NCI-H146 treated with DMSO at 0.1 percent for 48 hours (cell line): ENCODE results near the gene PRRG4.
A peak's percentile ranks its signal among the peaks of the same experiment; 100 is the strongest.
"Not testable (repeated sequence)": the region's sequence is repeated elsewhere in the genome, so short reads cannot be mapped to it uniquely, and the experiment has no call there.

Source experiments
- DNase-seq: peaks from one replicate; lab custom pipeline; 2025; ENCODE audit not compliant: unreplicated experiment; lab: John Stamatoyannopoulos, UW

The PRRG4 gene

DNA sequence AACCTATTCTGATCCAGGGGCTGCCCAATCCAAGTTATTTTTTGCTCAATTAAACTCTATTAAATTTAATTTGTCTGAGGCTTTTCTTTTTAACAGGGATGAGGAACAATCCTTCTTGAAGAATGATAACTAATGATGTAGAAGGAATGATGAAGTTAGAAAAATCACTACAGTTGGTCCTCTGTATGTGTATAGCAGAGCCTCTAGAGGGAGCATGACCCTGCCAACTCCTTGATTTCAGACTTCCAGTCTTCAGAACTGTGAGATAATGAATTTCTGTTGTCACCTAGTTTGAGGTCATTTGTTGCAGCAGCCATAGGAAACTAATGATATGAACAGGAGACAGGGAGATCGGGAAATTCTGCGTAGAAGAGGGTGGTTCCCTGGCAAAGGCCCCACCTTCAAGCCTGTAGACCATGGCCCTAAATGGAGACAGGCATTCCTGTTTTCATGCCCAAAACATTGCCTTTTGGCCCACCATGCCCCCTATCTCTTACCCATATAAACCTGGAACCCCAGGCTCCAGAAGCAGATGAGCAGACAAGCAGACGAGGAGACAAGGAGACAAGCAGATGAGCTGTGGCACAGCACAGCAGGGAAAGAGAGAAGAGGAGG lies 55.1 kb downstream of the PRRG4 start:
- no peak for DNase-seq

DNA sequence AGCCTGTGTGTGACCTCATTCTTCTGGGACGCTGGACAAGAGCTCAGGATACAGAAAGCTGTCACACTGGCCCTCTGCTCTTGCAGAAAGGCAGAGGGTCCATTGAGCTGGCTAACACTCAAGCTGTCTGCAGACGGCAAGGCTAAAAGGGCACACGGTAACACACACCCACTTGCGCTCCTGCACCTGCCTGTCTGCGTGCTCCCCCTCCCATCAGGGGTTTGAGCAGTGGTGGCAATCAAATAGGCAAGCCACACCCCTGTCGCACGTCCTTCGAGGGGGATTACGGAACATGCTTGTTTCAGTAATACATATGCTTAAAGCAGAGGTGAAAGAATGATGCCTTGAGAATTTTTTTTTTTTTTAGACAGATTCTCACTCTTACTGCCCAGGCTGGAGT lies 55.8 kb downstream of the PRRG4 start:
- DNase-seq: peak; percentile 5

DNA sequence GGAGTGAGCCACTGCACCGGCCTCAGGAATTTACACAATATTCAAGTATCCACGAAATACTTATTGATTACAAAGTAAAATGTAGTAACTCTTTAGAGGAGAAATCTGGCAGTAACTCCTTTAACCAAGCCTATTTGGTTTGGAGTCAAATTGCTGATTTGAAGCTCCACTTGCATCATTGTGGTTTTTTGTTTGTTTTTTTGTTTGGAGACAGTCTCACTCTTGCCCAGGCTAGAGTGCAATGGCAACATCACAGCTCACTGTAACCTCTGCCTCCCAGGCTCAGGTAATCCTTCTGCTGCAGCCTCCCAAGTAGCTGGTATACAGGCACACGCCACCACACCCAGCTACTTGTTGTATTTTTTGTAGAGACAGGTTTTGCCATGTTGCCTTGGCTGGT lies 56.5 kb downstream of the PRRG4 start:
- no peak for DNase-seq

DNA sequence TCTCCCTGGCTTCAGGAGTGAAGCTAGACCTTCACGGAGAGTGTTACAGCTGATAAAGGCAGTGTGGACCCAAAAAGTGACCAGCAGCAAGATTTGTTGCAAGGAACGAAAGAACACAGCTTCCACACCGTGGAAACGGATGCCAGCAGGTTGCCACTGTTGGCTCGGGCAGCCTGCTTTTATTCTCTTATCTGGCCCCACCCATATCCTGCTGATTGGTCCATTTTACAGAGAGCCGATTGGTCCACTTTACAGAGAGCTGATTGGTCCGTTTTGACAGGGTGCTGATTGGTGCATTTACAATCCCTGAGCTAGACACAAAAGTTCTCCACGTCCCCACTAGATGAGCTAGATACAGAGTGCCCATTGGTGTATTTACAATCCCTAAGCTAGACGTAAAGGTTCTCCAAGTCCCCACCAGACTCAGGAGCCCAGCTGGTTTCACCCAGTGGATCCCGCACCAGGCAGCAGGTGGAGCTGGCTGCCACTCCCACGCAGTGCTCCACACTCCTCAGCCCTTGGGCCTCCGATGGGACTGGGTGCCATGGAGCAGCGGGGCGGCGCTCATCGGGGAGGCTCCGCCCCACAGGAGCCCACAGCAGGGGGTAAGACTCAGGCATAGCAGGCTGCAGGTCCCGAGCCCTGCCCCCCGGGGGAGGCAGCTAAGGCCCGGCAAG lies 58.1 kb downstream of the PRRG4 start:
- DNase-seq: not testable (repeated sequence)

DNA sequence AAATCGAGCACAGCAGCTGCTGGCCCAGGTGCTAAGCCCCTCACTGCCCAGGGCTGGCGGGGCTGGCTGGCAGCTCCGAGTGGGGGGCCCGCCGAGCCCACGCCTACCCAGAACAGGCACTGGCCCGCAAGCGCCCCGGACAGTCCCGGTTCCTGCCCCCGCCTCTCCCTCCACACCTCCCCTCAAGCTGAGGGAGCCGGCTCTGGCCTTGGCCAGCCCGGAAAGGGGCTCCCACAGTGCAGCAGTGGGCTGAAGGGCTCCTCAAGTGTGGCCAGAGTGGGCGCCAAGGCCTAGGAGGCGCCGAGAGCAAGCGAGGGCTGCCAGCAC lies 58.6 kb downstream of the PRRG4 start:
- DNase-seq: not testable (repeated sequence)

DNA sequence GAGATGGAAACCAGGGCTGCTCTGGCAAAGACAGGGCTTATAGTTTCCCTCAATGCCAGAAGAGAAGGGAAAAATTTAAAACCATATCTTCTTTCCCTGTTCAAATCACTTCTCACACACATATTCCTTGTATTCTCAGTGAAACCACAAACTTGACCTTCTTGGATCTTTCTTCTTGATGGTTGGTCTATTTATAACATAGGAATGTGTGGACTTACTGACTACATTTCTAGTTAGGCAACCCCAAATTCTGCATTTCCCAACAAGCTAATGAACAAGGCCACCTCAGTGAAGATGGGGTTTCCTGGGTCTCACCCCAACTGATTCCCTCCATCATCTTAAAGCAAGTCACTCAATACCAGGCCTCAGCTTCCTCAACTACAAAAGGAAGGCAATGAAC lies 59.1 kb downstream of the PRRG4 start:
- no peak for DNase-seq

DNA sequence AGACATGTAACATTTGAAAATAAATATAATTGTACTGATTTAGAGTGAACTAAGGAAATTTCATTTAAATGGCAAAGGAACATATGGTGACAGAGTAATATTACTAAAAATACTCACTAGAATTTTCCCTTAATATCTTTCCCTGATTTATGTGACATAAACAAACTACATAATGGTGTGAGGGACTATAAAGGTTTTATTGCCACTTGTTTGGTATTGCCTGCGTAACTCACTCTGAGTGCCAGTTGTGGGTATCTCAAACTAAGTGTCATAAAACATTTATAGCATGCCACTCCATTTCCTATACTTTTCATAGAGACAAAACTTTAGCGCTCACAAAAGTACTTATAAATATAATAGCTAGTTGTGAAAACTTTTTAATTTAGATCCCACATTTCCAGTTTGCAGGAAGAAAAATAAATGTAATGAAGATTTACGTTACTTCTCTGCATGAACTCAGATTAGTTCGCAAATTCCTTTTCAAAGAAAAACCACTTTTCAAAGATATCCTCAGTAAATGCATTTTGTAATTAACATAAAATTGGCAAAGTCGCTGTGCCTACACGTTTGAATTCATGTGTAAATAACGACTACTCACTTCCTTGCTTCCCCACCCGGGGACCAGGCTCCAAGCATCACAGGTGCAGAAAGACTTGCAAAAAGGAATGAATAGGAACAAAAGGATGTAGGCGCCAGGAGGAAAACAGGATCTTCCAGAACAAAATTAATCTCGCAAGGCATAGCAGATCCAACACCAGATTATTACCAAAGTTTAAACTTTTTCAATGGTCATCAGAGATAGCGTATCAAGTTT lies 61.3 kb downstream of the PRRG4 start:
- DNase-seq: peak; percentile 80

DNA sequence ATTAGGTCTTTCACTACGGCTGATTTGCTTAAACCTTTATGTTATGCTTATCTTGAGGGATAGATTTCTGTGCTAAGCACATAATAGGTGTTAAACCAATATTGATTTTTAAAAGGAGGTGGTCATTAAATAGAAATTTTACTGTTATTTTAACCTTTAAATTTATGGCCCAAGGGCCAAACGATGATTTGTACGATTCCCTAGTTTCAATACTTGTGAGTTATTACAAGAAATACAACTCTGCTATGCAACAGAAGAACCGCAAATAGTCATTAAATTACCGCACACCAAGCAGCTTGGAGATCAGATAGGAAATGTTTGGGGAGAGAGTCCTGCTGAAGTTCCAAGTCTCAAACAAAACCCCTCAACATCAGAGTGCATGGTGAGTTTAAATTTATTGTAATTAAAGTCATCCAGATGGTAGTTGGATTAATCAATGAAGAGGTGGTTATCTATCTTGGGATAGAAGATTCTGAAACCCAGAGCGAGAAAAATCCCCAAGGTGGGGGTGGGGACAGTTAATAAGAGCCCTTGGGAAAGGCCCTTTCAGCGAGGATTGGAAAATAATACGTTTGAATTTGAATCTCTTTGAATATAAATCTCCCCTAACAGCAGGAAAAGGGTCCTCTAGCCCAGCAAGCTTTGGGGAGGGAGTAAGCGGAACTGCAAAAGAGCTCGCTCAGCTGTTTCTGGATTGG lies 62.1 kb downstream of the PRRG4 start:
- DNase-seq: peak; percentile 80

DNA sequence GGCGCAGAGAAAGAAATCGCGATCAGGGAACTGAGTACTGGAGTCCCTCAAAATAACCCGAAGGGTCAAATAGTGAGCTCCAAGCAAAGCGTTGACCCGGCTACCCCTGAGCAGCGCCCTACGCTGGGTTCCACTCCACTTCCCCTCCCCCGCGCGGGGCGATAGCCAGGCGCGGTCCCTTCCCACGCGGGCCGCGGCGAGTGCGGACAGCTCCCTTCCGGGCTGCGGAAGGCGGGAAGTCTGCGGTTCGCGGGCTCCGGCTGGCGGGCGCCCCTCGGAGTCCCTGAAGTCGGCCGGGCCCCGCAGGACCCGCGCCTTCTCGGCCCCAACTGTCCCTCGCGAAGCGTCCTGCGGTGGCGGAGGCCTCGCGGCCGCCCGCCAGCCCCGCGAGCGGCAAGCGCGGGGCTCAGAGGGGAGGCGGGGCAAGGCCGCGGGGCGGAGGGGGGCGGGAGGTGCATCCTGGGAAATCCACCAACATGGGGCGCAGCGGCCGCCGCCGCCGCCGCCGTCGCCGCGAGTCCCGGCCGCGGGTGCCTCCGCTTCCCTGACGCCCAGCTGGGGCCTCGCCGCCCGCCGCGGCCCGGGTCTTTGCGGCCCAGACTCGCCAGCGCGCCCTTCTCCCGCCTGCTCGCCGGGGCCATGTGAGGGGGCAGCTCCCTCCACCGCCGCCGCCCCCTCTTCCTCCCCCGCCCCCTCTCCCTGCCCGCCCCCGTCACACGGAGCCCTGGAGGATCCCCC lies 62.8 kb downstream of the PRRG4 start, which contains the start of gene QSER1:
Gene QSER1, plus strand, starts transcription at position 457 of the 738 bp plus-strand sequence. CDS start 315 bp downstream, outside the sequence.
- DNase-seq: peak; percentile 41

DNA sequence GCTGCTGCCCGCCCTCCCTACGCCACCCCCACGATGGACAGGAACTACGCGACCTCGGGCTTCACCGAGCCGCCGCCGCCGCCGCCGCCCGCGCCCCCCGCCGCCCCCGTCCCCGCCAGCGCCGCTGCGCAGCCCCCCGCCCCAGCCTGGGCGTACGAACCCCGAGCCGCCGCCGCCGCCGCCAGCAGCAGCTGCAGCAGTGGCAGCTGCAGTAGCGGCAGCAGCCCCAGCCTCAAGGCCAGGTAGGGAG lies 63.3 kb downstream of the PRRG4 start:
- no peak for DNase-seq

DNA sequence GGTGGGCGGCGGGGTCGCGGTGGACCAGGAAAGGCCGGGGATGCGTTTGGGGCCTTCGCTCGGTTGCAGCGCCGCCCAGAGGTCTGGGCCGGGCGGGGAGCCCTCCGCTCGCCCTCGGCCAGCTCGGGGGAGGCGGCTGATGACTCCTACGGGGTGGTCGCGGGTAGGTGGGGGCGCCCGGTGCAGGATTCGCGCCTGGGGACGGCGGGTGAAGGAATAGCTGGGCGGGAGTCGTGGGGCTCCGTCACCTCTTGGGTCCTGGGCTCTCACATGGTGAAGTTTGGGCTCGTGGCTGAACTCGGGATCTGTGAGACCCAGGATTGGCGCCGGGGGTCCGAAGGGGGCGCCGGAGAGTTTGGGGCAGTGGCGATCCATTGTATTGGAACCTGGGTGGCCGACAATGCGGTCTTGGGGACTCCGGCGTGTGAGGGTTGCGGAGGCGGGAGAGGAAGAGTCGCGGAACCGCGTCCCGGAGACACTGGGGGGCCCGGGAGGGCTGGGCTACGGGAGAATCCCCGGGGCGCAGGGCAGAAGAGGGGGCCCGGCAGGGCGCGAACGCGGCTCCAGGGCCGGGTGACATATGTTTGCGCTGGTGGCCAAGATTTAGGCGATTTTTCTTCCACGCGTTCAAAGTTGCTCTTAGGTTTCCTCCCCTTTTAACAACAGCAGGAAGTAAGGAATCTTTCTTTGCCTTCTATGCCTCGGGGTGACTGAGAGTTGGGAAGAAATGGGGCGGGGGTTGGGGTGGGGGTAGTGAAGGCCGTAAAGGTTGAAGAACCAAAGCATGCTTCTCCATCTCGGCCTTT lies 63.8 kb downstream of the PRRG4 start:
- DNase-seq: no peak

DNA sequence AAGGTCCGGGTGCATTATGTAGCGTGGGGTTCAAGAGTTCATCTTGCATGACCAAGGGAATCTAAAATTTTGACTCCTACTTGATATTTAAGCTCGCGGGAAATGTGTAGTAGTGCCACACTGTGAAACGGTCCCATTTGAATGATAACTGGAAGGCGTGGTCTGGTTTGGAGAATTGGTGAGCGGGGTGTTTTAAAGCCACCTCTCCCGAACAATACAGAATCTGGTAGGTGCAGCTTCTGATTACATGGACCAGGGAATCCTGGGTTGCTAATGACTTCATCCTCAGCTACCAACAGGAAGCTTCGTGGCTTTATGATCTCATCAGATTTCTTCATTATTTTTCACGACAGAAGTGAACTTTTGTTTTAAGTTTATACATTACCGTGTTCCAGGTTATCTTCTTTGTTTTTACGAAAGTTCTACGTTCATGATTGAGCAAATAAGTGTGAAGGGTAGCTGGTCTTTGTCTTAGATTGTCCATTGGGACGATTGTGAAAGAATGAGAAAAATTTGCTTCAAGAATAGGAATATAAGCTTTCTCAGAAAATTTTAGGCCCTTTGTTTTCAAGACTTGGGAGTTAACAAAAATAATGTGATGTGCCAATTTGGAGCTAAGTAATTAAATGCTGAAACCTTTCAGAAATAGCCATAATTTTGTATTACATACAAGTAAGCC lies 64.6 kb downstream of the PRRG4 start:
- DNase-seq: peak; percentile 46

DNA sequence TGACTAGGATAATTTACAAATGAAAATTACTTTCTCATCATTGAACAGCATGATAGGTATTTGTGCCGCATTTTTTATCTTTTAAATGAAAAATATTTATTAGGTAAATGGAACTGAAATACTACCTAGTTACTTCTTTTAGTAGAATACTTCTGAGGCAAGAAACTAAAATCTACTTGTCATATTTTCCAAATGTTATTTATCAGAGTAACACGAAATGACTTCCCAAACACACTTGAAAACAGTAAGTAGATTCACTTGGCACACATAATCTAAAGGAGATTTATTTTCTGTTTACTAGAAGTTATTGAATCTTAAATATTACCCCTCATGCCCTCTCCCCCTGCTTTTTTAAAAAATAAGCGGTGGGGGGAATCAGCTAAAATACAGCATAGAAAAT lies 65.2 kb downstream of the PRRG4 start:
- DNase-seq: no peak

DNA sequence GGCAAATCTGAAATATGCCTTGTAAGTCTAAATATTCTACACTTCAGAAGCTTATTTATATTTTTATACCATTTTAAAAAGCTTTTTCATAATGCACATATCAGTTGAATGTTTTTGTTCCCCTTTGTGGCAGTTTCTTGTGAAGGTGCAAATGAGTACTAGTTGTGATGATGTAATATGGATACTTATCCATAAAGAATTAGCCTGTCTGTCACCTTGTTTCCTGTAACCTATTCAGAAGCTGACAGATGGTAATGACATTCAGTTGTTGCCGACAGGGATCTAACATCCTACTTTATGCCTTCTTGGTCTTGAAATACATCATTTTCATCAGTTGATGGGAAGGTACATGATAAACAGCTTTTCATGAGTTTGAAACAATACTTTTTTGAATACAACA lies 65.7 kb downstream of the PRRG4 start:
- no peak for DNase-seq

DNA sequence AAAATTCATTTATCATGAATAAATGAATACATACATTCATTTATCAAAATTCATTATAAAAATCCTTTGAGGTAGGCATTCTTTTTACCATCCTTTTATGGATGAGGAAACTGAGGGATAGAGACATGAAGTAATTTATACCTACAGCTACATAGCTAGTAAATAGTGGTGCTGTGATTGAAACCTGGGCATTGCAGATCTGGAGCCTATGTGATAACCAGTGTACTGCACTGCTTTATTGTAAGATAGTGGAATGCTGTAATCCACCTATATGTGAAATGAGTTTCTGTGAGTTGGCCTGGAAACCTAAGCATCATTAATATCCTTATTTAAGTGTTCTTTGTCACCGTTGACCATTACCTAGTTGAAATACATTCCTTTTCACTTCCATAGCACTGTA lies 67.4 kb downstream of the PRRG4 start:
- no peak for DNase-seq

DNA sequence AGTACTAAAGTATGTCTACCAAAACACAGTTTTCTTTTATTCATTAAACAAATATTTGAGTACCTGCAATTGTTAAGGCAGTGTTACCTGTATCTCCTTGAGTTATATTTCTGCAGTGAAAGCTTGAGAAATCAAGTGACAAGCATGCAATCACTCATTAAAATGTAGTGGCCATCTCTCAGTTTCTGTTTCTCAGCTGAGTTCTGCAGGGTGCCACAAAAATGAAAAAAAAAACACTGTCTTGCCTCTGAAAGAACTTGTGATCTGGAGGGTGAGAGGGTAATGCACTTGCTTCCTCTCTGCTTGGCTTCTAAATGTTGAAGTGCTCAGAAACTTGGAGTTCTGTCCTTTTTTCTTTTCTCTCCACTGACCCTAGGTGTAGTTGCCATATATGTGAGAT lies 69.7 kb downstream of the PRRG4 start:
- DNase-seq: no peak

DNA sequence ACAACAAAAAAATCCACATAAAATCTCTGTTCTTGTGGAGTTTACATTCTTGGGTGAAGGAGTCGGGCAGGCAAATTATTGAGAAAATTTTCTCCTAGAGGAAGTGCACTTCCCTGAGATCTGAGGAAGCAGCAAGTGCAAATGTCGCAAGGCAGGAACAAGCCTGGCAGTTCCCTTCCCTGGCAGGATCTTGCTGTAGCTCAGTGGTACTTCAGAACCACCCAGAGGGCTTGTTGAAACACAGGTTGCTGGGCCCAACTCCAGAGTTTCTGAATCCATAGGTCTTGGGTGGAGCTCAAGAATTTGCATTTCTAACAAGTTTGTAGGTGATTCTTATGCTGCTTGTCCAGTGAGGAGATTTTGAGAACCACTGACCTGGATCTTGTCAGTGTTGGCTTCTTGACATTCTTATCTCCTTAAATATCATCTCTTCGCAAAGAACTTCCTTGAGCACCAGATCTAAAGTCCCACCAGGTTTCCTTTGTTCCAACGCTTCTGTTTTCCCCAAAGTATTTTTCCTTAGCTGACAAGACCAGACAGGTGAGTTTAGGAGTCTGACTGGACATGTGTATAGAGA lies 72.5 kb downstream of the PRRG4 start:
- DNase-seq: no peak

DNA sequence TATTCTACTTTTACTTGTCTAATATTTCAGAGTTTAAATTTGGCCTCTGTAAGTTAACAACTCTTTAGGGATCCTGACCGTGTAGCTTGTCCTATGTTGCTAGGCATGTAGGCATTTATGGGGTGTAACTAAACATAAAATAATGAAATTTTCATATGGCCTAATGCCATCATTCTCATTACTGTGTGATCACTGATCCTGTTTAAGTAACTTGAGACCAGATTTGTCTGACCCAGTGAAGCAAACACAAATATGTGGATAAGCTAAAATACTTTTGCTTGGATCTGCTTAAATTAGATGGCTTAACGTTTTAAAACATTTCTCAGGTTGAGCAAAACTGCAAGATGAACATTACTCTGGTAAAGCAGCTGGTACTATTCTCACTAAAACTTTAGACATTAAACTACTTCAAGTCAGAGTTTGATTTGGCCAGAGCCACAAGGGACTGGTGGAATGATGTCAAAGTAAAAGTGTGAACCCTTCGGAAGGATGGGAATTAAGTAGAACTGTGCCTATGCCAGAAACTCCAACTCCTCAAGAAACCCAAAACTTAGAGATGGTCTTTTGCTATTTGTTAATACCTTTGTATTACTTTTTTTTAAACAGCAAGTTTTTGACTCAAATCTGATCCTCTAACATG lies 75.4 kb downstream of the PRRG4 start:
- DNase-seq: no peak
